OCI-LY3 (cell line): ENCODE results near the gene HIVEP3.

Experiments
- EZH2phosphoT487 ChIP-seq: fragments of 200-600 bp; shearing (Covaris generic); IDR thresholded peaks from 2 replicates; pipeline ENCODE4 v1.6.1; 2018; ENCODE audit warnings: antibody characterized with exemption, mixed run types, low read depth
- TF ChIP-seq, protein P1 (sequence below): fragments of 200-600, 300-600 bp; sonication (generic); IDR thresholded peaks from 2 replicates; pipeline ENCODE4 v1.5.1; 2014; ENCODE audit warnings: antibody characterized with exemption, low read length, low read depth

DNA sequence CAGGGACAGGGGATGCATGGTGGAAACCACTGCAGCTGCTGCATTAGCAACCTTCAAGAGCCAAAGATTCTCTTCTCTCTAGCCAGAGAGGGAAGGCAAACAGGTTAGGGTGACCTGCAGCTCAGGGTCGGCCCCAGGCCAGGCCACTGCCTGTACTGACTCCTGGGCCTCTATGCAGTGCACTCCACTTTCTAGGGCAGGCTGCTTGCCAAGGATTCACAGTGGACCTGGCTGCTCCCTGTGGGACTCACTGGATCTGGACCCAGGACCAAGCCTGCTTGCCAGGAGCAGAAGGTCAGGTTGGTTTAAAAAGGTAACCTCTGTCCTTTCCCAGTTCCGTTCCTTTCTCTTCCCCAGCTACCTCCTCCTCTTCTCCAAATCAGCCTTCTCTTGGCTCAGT is 52.4 kb downstream of the HIVEP3 start:
- TF ChIP-seq, protein P1, sequence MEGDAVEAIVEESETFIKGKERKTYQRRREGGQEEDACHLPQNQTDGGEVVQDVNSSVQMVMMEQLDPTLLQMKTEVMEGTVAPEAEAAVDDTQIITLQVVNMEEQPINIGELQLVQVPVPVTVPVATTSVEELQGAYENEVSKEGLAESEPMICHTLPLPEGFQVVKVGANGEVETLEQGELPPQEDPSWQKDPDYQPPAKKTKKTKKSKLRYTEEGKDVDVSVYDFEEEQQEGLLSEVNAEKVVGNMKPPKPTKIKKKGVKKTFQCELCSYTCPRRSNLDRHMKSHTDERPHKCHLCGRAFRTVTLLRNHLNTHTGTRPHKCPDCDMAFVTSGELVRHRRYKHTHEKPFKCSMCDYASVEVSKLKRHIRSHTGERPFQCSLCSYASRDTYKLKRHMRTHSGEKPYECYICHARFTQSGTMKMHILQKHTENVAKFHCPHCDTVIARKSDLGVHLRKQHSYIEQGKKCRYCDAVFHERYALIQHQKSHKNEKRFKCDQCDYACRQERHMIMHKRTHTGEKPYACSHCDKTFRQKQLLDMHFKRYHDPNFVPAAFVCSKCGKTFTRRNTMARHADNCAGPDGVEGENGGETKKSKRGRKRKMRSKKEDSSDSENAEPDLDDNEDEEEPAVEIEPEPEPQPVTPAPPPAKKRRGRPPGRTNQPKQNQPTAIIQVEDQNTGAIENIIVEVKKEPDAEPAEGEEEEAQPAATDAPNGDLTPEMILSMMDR: no peak
- no peak for TF ChIP-seq EZH2phosphoT487
